Tibial nerve (tissue), 4 donors: ENCODE data around the gene VGF. TPM values are rescaled to one million over a fixed set of nuclear protein-coding genes. Genes with fewer than 3 reads are reported as not detected.

ENCODE experiments used
- DNase-seq, 2 donors: peaks; one replicate each; pipeline ENCODE4 v3.0.0-alpha.2; 2019; ENCODE audit warnings: low spot score in 2 of 2
- H3K27ac ChIP-seq, 4 donors: fragments of 200-600 bp; sonication (generic) in 3 of 4; one replicate each; pipeline ENCODE4 v1.5.1; 2017 to 2019; ENCODE audit warnings: mild to moderate bottlenecking in 1 of 4
- H3K27me3 ChIP-seq, 2 donors: fragments of 200-600 bp; sonication (generic) in 1 of 2; one replicate each; pipeline versions ENCODE4 v1.5.1 to v1.6.0; 2017 to 2019
- H3K36me3 ChIP-seq, 3 donors: fragments of 200-600 bp; sonication (generic); one replicate each; pipeline ENCODE4 v1.5.1; 2018 to 2019
- H3K4me1 ChIP-seq, 4 donors: fragments of 200-600 bp; sonication (generic) in 3 of 4; one replicate each; pipeline ENCODE4 v1.5.1; 2017 to 2019
- H3K4me3 ChIP-seq, 4 donors: fragments of 200-600 bp; sonication (generic) in 3 of 4; one replicate each; pipeline ENCODE4 v1.5.1; 2017 to 2019; ENCODE audit warnings: mild to moderate bottlenecking in 1 of 4, moderate library complexity in 1 of 4
- H3K9me3 ChIP-seq, 4 donors: fragments of 200-600 bp; sonication (generic) in 3 of 4; one replicate each; pipeline ENCODE4 v1.5.1; 2017 to 2019
- CTCF ChIP-seq, 5 experiments: fragments of 200-600 bp in 3 of 5; fragments of 450-650 bp in 2 of 5; sonication (generic) in 3 of 5; IDR thresholded peaks; one replicate each; pipeline ENCODE4 v1.5.1; 2016 to 2019; ENCODE audit warnings: antibody characterized with exemption in 5 of 5, mild to moderate bottlenecking in 3 of 5, moderate library complexity in 2 of 5
- EP300 ChIP-seq, 2 donors: sonication (generic); formaldehyde crosslinking; IDR thresholded peaks; one replicate each; pipeline ENCODE4 v1.6.1; 2017; ENCODE audit warnings: antibody characterized with exemption in 2 of 2, mild to moderate bottlenecking in 1 of 2
- POLR2A ChIP-seq, 2 donors: fragments of 450-650 bp; IDR thresholded peaks; one replicate each; pipeline ENCODE4 v1.6.1; 2017; ENCODE audit warnings: antibody characterized with exemption in 2 of 2, mild to moderate bottlenecking in 2 of 2, moderate library complexity in 2 of 2
- WGBS, 2 donors: methylation state at CpG; one replicate each; pipeline ENCODE4 v1.1.5; 2018; 5-methylcytosine and 5-hydroxymethylcytosine counted together
- total RNA-seq, 4 donors: library from RNA; depleted of rRNA; stranded (reverse); fragments of >200 nt; gene quantifications; one replicate each; pipeline ENCODE4 v1.1.0, GENCODE V29; 2016

The VGF gene
- total RNA-seq, 4 donors from 2014 or later, result 1.0 TPM; not detected in 3

GRCh38 chr7:101162551-101163278 is 2.7 kb downstream of the VGF start:
- Histone ChIP-seq H3K4me3 (peak overlapping the region in 3 of 4 donors; percentile 1 to 44 (median 33)), H3K27ac (no peak overlapping the region), H3K27me3 (peaks cover 7 to 79% of the 10 kb centered on the region in 2 donors), H3K4me1 (peaks cover 0 to 48% (median 28%) of the 10 kb centered on the region in 4 donors), H3K36me3 (peaks cover 3 to 40% (median 6%) of the 10 kb centered on the region in 3 donors), H3K9me3 (no peaks in the 10 kb centered on the region)
- no peak for TF ChIP-seq POLR2A (IDR thresholded peaks at IDR 0.05)
- TF ChIP-seq CTCF (IDR thresholded peaks at IDR 0.05), result no peak
- no peak for TF ChIP-seq EP300 (IDR thresholded peaks at IDR 0.05)
- WGBS, 2 donors, result 2 to 3% methylated on average over 10 to 41 of the region's 74 CpGs
- no peak for DNase-seq

DNA sequence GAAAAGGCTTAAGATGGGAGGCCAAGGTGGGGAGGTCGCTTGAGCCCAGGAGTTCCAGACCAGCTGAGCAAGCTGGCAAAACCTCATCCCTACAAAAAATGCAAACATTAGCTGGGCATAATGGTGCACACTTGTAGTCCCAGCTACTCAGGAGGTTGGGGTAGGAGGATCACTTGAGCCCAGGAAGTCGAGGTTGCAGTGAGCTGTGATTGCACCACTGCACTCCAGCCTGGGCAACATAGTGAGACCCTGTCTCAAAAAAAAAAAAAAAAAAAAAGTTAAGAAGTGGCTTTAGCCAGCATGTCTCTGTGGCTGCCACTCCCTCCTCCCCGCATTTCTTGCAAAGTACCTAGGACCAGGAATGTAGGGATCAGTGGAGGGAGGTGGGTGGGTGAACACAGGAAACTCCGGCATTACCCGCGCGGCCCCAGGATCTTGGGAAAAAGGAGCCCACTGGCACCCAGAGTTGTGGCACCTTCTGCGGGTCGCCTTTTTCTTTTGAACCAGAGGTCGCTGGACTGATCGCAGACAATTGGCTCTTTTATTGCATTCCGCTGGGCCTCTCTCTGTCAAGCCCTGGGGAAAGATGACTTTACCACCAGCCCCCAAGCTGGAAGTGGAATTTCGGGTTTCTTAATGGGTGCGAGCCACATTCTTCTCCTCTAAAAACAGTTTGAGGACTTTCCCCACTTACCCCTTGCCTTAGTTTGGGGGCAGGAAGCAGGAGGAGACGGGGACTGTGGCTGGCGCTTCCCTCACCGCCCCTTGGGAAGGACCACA is 3.5 kb downstream of the VGF start:
- H3K4me3 ChIP-seq, result no peak overlapping the region
- WGBS, 2 donors, result 62 to 63% methylated on average over 17 of the region's 17 CpGs
- no peak for DNase-seq
- TF ChIP-seq POLR2A (IDR thresholded peaks at IDR 0.05), result no peak
- no peak for TF ChIP-seq EP300 (IDR thresholded peaks at IDR 0.05)
- no peak for TF ChIP-seq CTCF (IDR thresholded peaks at IDR 0.05)
- peaks cover 7 to 71% of the 10 kb centered on the region in 2 donors for H3K27me3 ChIP-seq
- no peak overlapping the region for H3K27ac ChIP-seq
- peaks cover 0 to 47% (median 28%) of the 10 kb centered on the region in 4 donors for H3K4me1 ChIP-seq
- peaks cover 3 to 48% (median 6%) of the 10 kb centered on the region in 3 donors for H3K36me3 ChIP-seq
- no peaks in the 10 kb centered on the region for H3K9me3 ChIP-seq

DNA sequence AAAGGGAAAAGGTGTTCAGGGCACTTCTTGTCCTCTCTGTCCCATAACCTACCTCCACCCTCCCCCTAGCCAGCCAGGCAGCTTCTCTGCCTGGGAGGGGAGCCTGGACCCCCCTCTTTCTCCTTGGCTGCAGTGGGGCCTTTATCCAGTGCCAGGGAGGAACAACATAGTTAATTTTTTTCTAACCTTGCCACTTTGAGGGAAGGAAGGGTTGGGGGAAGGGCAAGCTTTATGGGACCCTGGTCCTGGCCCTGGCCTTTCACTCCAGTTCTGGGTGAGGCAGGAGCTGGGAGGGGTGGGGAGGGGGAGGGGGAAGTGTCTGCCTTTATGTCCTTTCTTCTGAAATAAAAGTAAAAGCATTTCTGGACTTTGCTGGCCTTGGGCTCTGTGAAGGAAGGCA is 4.5 kb downstream of the VGF start:
- DNase-seq, result no peak
- Histone ChIP-seq H3K27ac (no peak overlapping the region), H3K4me3 (no peak overlapping the region), H3K9me3 (no peaks in the 10 kb centered on the region), H3K4me1 (peaks cover 0 to 37% (median 27%) of the 10 kb centered on the region in 4 donors), H3K36me3 (peaks cover 3 to 53% (median 6%) of the 10 kb centered on the region in 3 donors), H3K27me3 (peaks cover 2 to 61% of the 10 kb centered on the region in 2 donors)
- TF ChIP-seq POLR2A (IDR thresholded peaks at IDR 0.05) (no peak), CTCF (IDR thresholded peaks at IDR 0.05) (no peak), EP300 (IDR thresholded peaks at IDR 0.05) (no peak)

DNA sequence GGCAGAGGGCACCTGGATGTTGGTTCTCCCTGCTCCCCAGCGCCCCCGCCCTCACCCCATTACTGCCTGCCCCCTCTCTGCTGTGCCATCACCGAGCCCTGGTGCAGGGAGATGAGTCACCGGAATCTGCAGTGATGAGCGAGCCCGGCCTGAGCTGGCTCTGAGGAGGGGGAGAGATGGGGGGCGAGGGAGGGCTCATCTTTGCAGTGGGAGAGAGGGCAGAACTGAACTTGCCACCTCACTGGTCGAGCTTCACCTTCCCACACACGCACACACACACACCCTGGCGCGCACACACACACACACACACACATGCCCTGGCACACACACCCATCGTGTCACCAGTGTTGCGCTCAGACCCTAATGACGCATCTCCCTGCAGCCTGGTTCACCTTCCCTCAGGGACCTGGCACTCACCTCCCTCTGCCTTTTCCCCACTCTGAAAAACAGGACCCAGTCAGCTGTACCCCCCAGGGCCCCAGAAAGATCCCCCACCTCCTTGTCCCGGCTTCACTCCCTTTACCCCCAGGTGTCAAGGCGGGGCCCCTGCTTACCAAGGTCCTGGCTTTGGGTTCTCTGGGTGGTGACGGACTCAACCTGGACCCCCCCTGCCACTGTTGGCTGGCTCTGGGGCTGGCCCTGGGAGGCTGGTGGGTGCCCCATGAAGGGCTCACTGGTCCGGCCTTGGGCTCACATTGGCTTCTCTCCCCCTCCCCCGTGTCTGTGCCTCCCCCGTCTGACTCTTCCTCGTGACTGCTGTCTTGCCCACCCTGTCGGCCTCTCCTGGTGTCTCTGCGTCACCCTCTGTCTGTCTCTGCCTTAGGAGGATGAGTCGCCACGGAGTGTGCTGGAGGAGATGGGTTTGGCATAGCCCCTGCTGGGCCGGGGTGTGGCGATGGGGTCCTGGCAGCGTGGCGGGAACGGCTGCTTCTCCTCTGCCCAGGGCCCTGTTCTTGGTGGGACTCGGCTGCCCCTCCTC is 5.4 kb downstream of the VGF start:
- peaks cover 0 to 37% (median 24%) of the 10 kb centered on the region in 4 donors for H3K4me1 ChIP-seq
- peaks cover 3 to 53% (median 6%) of the 10 kb centered on the region in 3 donors for H3K36me3 ChIP-seq
- WGBS, 2 donors, result 77 to 82% methylated on average over 27 to 30 of the region's 31 CpGs
- no peak for DNase-seq
- TF ChIP-seq POLR2A (IDR thresholded peaks at IDR 0.05) (no peak), EP300 (IDR thresholded peaks at IDR 0.05) (no peak), CTCF (IDR thresholded peaks at IDR 0.05) (no peak)
- H3K27ac ChIP-seq, result no peak overlapping the region
- H3K4me3 ChIP-seq, result no peak overlapping the region
- H3K9me3 ChIP-seq, result no peaks in the 10 kb centered on the region
- peaks cover 0 to 52% of the 10 kb centered on the region in 2 donors for H3K27me3 ChIP-seq
